Activated CD4-positive, alpha-beta T cell treated with anti-CD3 and anti-CD28 coated beads for 24 hours (primary cell): ENCODE data around the gene FOXE3.
"Not testable (repeated sequence)": the region's sequence is repeated elsewhere in the genome, so short reads cannot be mapped to it uniquely, and the experiment has no call there.

ENCODE experiments used
- DNase-seq, 2 donors: peaks; one replicate each; pipeline ENCODE4 v3.0.0-alpha.2; 2020; ENCODE audit warnings: low read depth in 2 of 2

FOXE3 gene

GRCh38 chr1:47448462-47449222, 32.6 kb downstream of the FOXE3 start:
- DNase-seq = no peak

- no peak for DNase-seq
Observed at GRCh38 chr1:47449822-47450552, 33.9 kb downstream of the FOXE3 start.

- DNase-seq = no peak
Observed at GRCh38 chr1:47450606-47451005, 34.5 kb downstream of the FOXE3 start.

- DNase-seq = no peak
Observed at GRCh38 chr1:47452426-47452825, 36.3 kb downstream of the FOXE3 start.

- not testable (repeated sequence) for DNase-seq
Observed at GRCh38 chr1:47453910-47454309, 37.8 kb downstream of the FOXE3 start.

- DNase-seq = no peak
Observed at GRCh38 chr1:47456250-47456649, 40.2 kb downstream of the FOXE3 start.

GRCh38 chr1:47457547-47457946, 41.5 kb downstream of the FOXE3 start:
- not testable (repeated sequence) for DNase-seq

- no peak for DNase-seq
Observed at GRCh38 chr1:47459253-47459788, 43.2 kb downstream of the FOXE3 start.

GRCh38 chr1:47460040-47460439, 44.0 kb downstream of the FOXE3 start:
- DNase-seq = no peak

GRCh38 chr1:47460456-47460855, 44.4 kb downstream of the FOXE3 start:
- no peak for DNase-seq

- DNase-seq = no peak
Observed at GRCh38 chr1:47465605-47466004, 49.5 kb downstream of the FOXE3 start.
